Hepatocyte (in vitro differentiated cells): ENCODE data around the gene F2R.

ENCODE experiments used
- EZH2 ChIP-seq: fragments of 200-600 bp; sonication (generic); IDR thresholded peaks from 2 replicates; pipeline ENCODE4 v1.6.1; 2016; ENCODE audit warnings: antibody characterized with exemption, mild to moderate bottlenecking, borderline replicate concordance
- TF ChIP-seq, protein P1 (sequence below): fragments of 200-600 bp; sonication (generic); IDR thresholded peaks from 2 replicates; pipeline ENCODE4 v1.5.1; 2016; ENCODE audit warnings: antibody characterized with exemption, mild to moderate bottlenecking; ENCODE audit not compliant: poor library complexity

GRCh38 chr5:76715736-76716455, at the start of gene F2R:
- TF ChIP-seq, protein P1, sequence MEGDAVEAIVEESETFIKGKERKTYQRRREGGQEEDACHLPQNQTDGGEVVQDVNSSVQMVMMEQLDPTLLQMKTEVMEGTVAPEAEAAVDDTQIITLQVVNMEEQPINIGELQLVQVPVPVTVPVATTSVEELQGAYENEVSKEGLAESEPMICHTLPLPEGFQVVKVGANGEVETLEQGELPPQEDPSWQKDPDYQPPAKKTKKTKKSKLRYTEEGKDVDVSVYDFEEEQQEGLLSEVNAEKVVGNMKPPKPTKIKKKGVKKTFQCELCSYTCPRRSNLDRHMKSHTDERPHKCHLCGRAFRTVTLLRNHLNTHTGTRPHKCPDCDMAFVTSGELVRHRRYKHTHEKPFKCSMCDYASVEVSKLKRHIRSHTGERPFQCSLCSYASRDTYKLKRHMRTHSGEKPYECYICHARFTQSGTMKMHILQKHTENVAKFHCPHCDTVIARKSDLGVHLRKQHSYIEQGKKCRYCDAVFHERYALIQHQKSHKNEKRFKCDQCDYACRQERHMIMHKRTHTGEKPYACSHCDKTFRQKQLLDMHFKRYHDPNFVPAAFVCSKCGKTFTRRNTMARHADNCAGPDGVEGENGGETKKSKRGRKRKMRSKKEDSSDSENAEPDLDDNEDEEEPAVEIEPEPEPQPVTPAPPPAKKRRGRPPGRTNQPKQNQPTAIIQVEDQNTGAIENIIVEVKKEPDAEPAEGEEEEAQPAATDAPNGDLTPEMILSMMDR, result peak; percentile 50
- TF ChIP-seq EZH2, result no peak
